Coronary artery (tissue), 2 donors: Measurements from ENCODE around the gene TGFBR3.
A peak's percentile ranks its signal among the peaks of the same experiment; 100 is the strongest.

Experiments
- DNase-seq: peaks from one replicate; pipeline ENCODE4 v3.0.0-alpha.2; 2017; ENCODE audit warnings: low spot score
- H3K27ac ChIP-seq, 2 donors: fragments of 200-600 bp; sonication (generic); one replicate each; pipeline ENCODE4 v1.5.1; 2016 to 2019
- H3K4me3 ChIP-seq: fragments of 200-600 bp; sonication (generic); 2 replicates; pipeline ENCODE4 v1.5.1; 2016; ENCODE audit warnings: mild to moderate bottlenecking, moderate library complexity
- CTCF ChIP-seq: fragments of 200-600 bp; sonication (generic); IDR thresholded peaks from one replicate; pipeline ENCODE4 v1.5.1; 2019; ENCODE audit warnings: antibody characterized with exemption

The TGFBR3 gene

GRCh38 chr1:91684481-91685196, 201.3 kb downstream of the TGFBR3 start:
- Histone ChIP-seq H3K4me3 (no peak overlapping the region), H3K27ac (no peak overlapping the region)
- no peak for DNase-seq
- TF ChIP-seq CTCF = no peak

DNA sequence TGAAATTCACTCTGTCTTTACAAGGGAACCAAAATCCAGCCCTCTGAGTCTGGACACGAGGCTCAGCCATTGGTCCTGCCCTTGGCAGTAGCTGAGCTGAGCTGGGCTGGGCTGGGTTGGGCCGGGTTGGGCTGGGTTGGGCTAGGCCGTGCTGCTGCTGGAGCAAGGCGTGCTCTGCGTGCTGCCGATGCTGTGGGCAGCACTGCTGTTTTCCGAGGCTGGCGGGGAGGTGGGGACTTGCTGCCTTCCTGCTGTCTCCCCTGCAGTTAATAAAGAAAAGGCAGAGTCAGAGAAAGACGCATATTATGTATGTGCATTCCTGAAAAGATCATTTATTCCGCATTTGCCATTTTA, 202.4 kb downstream of the TGFBR3 start:
- DNase-seq = no peak
- H3K27ac ChIP-seq = peak overlapping the region in 1 of 2 donors; percentile 40

GRCh38 chr1:91682882-91683597, 202.9 kb downstream of the TGFBR3 start:
- no peak for DNase-seq
- TF ChIP-seq CTCF = no peak
- peak overlapping the region in 1 of 2 donors; percentile 40 for H3K27ac ChIP-seq
- H3K4me3 ChIP-seq = no peak overlapping the region

More for the DNA sequence above, 202.4 kb downstream of the TGFBR3 start:
- no peak for TF ChIP-seq CTCF
- H3K4me3 ChIP-seq = no peak overlapping the region

GRCh38 chr1:91680556-91681155, 205.3 kb downstream of the TGFBR3 start:
- DNase-seq = no peak
- Histone ChIP-seq H3K27ac (no peak overlapping the region), H3K4me3 (no peak overlapping the region)
- TF ChIP-seq CTCF = no peak

GRCh38 chr1:91679446-91679845, 206.5 kb downstream of the TGFBR3 start:
- TF ChIP-seq CTCF = no peak
- H3K27ac ChIP-seq = no peak overlapping the region
- H3K4me3 ChIP-seq = no peak overlapping the region
- DNase-seq = no peak

- no peak for TF ChIP-seq CTCF
- Histone ChIP-seq H3K4me3 (no peak overlapping the region), H3K27ac (no peak overlapping the region)
- DNase-seq = no peak
Observed at GRCh38 chr1:91676030-91676429, 209.9 kb downstream of the TGFBR3 start.
